ENCODE measurements around the gene OR2AK2. TPM values are rescaled to one million over a fixed set of nuclear protein-coding genes. Genes with fewer than 3 reads are reported as not detected.

Gene OR2AK2
- total and polyA plus RNA-seq, 10 donors, result 0.49 to 3.1 (median 1.5) TPM; not detected in 3

DNA sequence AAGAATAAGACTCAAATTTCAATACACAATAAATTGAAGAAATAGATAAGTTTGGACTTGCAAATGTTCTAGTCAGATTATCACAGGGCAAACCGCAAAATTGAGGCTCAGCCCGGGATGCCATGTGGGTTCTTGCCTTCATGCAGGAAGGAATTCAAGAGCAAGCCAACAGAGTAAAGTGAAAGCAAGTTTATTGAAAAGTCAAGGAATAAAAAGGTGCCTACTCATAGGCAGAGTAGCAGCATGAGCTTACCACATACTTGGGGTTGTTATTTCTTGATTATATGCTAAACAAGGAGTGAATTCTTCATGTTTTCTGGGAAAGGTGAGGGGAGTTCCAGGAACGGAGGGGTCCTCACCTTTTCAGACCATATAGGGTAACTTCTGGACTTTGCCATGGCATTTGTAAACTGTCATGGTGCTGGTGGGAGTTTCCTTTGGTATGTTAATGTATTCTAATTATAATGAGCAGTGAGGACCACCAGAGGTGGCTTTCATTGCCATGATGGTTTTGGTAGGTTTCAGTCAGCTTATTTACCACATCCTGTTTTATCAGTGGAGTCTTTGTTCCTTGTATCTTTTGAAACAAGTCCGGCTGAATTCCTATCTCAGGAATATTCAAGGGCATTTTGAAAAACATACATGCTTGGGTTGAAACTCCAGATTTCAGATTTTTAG is 2.0 kb upstream of the OR2AK2 start:
- no peak for TF ChIP-seq POLR2AphosphoS5 (IDR thresholded peaks at IDR 0.05)
- TF ChIP-seq, protein P1, sequence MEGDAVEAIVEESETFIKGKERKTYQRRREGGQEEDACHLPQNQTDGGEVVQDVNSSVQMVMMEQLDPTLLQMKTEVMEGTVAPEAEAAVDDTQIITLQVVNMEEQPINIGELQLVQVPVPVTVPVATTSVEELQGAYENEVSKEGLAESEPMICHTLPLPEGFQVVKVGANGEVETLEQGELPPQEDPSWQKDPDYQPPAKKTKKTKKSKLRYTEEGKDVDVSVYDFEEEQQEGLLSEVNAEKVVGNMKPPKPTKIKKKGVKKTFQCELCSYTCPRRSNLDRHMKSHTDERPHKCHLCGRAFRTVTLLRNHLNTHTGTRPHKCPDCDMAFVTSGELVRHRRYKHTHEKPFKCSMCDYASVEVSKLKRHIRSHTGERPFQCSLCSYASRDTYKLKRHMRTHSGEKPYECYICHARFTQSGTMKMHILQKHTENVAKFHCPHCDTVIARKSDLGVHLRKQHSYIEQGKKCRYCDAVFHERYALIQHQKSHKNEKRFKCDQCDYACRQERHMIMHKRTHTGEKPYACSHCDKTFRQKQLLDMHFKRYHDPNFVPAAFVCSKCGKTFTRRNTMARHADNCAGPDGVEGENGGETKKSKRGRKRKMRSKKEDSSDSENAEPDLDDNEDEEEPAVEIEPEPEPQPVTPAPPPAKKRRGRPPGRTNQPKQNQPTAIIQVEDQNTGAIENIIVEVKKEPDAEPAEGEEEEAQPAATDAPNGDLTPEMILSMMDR (IDR thresholded peaks at IDR 0.05 in 8 of 11, conservative IDR thresholded peaks at IDR 0.05 in 3 of 11), result no peak
- TF ChIP-seq POLR2A (IDR thresholded peaks at IDR 0.05), result no peak

DNA sequence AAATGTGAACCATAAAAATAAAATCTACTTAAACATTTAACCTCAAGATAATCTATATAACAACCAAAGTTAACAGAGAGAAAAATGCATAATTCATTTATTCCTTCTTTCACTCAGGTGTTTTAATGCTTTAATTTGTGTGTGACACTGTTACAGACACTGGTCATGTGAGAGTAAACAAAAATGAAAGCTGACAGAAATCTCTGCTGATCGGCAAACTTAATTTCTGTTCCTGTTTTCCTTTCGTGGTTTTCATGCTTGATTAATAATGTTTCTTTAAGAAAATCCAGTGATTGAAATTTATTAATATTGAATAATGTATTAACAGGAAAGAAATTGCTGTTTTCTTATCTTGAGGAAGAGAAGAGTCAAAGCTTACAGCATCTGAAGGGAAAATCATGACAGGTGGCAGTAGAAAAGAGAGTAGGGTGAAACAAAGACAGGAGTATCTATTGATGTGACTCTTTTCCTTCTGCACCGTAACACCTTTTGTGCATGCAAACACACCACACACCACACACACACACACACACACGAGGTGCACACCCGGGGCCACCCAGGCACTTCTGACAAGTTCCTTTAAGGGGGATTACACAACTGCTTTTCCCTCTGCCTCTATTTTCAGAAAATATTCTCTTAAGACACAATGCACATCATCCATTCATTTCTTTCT is 1.6 kb downstream of the OR2AK2 start:
- peak overlapping the region in 2 of 8 donors; percentile 6 to 18 for H3K27ac ChIP-seq
- TF ChIP-seq, protein P1 (IDR thresholded peaks at IDR 0.05 in 8 of 11, conservative IDR thresholded peaks at IDR 0.05 in 3 of 11), result no peak
- no peak for TF ChIP-seq POLR2A (IDR thresholded peaks at IDR 0.05)
- TF ChIP-seq POLR2AphosphoS5 (IDR thresholded peaks at IDR 0.05), result no peak
- intact Hi-C loops (cut with DNase I; ENCODE audit: low total_unique reads), result no loop called here
- H3K27me3 ChIP-seq (replicated peaks in 1 of 7), result peaks cover 0 to 3% (median 0%) of the 10 kb centered on the region in 7 donors
- no peak for DNase-seq
- H3K9me3 ChIP-seq, result peaks cover 0 to 4% (median 0%) of the 10 kb centered on the region in 8 donors
- H3K4me3 ChIP-seq, result peak overlapping the region in 1 of 8 donors; percentile 1
- 26 to 48% (median 30%) methylated on average over 5 of the region's 5 CpGs for WGBS, 5 donors
- peaks cover 0 to 4% (median 0%) of the 10 kb centered on the region in 6 donors for H3K36me3 ChIP-seq
- H3K4me1 ChIP-seq, result peaks cover 0 to 12% (median 2%) of the 10 kb centered on the region in 6 donors

More for the DNA sequence above, 2.0 kb upstream of the OR2AK2 start:
- Histone ChIP-seq H3K27ac (no peak overlapping the region), H3K9me3 (peaks cover 0 to 3% (median 0%) of the 10 kb centered on the region in 8 donors), H3K4me1 (peaks cover 0 to 12% (median 2%) of the 10 kb centered on the region in 6 donors), H3K36me3 (peaks cover 0 to 4% (median 0%) of the 10 kb centered on the region in 6 donors), H3K4me3 (no peak overlapping the region), H3K27me3 (replicated peaks in 1 of 7) (peaks cover 0 to 3% (median 0%) of the 10 kb centered on the region in 7 donors)
- intact Hi-C loops (cut with DNase I; ENCODE audit: low total_unique reads), result no loop called here
- DNase-seq, result no peak
- WGBS, 5 donors, result 25 to 51% (median 32%) methylated on average over 4 of the region's 4 CpGs

DNA sequence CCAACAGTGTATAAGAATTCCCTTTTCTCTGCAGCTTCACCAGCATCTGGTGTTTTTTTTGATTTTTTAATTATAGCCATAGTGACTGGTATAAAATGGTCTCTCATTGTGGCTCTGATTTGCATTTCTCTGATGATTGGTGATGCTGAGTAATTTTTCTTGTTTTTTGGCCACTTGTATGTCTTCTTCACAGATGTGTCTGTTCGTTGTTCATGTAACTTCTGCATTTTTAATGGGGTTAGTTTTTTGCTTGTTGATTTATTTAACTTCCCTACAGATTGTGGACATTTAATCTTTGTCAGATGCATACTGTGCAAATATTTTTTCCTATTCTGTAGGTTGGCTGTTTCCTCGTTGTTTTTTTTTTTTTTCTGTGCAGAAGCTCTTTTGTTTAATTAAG is 28.0 kb downstream of the OR2AK2 start:
- intact Hi-C loops (cut with DNase I; ENCODE audit: low total_unique reads), result no loop called here

More for the DNA sequence above, 28.0 kb downstream of the OR2AK2 start:
- whole genome bisulfite sequencing, 5 donors, result 19 to 27% (median 24%) methylated on average over 2 of the region's 2 CpGs
- Histone ChIP-seq H3K36me3 (no peaks in the 10 kb centered on the region), H3K4me1 (no peaks in the 10 kb centered on the region), H3K9me3 (no peaks in the 10 kb centered on the region), H3K27ac (no peak overlapping the region), H3K27me3 (replicated peaks in 1 of 7) (no peaks in the 10 kb centered on the region), H3K4me3 (no peak overlapping the region)
- TF ChIP-seq POLR2A (IDR thresholded peaks at IDR 0.05), result no peak
- TF ChIP-seq POLR2AphosphoS5 (IDR thresholded peaks at IDR 0.05), result no peak
- TF ChIP-seq, protein P1 (IDR thresholded peaks at IDR 0.05 in 8 of 11, conservative IDR thresholded peaks at IDR 0.05 in 3 of 11), result no peak
- no peak for DNase-seq

Measured in spleen (tissue), 11 donors.